Measurements from ENCODE around the gene SNAPC1.
"Not testable (repeated sequence)": the region's sequence is repeated elsewhere in the genome, so short reads cannot be mapped to it uniquely, and the experiment has no call there.

SNAPC1 gene

DNA sequence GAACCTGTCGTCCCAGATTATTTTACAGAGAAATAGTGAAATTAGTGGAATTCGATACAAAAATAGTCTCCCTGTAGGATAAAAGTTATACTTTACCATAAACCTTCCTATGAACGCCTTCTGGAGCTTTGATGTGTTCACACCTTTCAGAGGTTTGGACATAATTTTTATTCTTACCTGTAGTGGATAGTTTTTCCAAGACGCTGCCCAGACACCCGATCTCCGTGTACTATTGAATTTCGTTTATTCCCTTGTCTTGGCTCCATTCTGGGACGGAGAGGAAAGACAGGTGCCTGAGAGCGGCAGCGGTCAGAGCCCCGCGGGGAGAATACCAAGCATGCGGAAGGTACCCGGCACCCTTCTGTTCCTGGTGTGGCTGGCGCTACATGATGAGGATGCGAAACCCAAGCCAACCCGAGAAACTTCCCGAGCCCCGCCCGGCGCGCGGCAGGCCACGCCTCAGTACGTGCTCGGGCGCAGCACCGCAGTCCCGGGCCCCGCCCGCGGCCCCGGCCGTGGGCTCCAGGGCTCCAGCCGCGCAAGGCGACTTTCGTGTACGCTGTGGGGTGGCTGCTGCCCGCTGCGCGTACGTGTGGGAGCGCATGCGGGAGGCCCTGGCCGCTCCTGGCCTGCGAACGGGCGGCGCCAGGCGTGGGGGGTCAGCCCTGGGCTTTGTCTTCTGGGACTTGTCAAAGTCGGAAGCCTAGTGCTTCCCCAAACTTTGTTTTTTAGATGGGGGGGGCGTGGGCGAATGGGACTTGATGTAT, 11.3 kb upstream of the SNAPC1 start:
- peak; percentile 79 for DNase-seq (ENCODE audit: low spot score)

DNA sequence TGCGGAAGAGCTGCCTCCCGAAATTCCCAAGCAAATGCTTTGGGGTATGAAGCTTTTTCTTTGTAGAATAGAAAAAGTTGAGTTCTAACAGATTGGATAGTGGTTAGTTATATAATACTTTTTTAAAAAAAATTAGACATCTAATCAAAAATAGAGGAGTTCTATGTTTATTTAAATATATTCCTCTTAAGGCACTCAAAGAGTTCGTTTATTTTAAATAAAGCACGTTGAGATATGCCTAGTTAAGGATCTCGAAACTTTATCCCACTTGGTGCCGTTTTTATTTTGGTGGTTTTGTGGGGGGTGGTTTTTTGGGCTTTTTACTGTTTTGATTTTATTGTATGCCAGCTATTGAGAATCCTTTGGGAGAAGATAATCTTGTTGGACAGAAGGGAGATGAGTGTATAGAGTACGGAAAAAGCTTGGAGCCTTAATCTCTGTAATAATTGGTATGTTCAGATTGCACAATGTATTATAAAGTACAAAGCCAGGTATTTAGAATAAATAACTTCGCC, 10.7 kb upstream of the SNAPC1 start:
- DNase-seq (ENCODE audit: low spot score), result no peak

DNA sequence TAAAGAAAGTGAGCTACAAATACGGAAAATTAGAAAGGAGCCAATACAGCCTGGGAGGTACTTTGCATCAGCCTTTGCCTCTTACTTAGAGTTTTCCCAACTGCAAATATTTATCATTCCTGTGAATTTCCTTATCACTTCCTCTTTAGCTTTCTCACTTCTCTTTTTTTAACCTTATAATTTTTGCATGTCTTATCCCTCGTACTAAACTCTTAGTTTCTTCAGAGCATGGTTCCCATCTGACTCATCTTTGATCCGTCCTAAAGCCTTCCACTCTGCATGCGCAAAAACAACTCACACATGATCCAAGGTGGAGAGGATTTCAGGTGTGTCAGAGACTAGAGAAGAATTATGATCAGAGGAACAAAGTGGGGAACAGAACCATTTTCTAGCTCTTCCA, 9.6 kb upstream of the SNAPC1 start:
- peak; percentile 34 for DNase-seq (ENCODE audit: low spot score)

DNA sequence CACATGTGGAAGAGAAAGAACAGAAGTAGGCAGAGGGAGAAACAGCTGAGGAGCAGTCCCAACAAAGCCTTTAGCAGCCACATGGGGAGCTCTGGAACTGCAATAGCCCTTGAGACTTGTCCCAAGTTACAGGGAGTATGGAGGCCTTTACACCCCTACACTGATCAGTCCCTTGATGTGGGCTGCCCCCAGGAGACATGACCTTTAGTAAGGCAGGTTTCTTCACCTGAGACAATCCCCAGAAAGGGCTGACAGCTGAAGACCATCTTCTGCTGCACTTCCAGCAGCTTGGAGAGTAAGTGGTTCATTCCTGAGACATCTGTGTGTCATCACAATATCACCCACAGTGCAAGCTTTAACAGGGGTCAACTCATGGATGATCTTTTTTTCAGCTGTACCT, 8.6 kb upstream of the SNAPC1 start:
- DNase-seq (ENCODE audit: low spot score), result no peak

DNA sequence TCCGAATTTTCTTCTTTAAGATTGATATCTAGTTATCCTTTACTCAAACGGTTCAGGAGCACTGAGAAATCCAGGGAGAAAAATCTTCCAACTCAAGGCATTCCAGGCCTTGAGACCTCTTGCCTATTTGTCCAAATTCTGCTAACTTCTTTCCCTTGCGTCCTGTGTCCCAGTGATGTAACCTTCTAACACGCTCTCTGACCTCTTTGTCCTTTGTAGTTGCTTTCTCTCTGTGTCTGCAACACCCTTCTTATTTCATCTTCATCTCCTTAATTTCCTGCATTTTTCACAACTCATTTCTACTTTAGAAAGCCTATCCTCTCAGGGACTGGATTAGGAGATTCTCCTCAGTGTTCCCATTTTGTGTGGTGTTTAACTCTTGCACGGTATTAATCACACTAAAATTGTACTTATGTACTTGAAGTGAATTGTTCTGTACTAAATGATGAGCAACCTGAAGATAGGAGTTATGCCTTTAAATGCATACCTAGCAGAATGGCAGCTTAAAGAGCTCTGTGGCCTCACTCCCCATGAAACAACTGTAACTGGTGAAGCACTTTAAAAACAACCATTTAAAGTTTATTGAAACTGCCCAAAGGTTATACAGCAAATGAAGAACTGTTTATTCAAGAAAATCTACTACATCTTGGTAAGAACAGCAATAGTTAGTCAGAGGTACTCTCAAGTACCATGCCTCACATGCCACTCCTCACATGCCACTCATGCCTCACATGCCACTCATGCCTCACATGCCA, 7.4 kb upstream of the SNAPC1 start:
- no peak for DNase-seq (ENCODE audit: low spot score)

DNA sequence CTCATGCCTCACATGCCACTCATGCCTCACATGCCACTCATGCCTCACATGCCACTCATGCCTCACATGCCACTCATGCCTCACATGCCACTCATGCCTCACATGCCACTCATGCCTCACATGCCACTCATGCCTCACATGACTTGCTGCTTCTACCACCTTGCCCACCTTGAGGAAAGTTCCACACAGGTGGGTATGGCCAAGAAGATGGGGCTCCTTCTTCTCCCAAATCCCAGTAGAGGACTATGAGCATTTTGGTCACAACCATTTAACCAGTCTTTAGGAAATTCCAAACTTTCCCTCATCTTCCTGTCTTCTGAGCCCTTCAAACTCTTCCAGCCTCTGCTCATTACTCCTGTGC, 6.9 kb upstream of the SNAPC1 start:
- DNase-seq (ENCODE audit: low spot score), result not testable (repeated sequence)

DNA sequence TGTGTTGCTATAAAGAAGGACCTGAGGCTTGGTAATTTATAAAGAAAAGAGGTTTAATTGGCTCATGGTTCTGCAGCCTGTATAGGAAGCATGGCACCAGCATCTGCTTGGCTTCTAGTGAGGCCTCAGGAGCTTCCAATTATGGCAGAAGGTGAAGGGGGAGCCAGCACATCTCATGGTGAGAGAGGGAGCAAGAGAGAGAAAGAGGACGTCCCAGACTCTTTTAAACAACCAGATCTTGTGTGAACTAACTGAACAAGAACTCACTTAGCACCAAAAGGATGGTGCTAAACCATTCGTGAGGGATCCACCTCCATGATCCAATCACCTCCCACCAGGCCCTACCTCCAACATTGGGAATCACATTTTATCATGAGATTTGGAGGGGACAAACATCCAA, 6.1 kb upstream of the SNAPC1 start:
- DNase-seq (ENCODE audit: low spot score), result no peak

DNA sequence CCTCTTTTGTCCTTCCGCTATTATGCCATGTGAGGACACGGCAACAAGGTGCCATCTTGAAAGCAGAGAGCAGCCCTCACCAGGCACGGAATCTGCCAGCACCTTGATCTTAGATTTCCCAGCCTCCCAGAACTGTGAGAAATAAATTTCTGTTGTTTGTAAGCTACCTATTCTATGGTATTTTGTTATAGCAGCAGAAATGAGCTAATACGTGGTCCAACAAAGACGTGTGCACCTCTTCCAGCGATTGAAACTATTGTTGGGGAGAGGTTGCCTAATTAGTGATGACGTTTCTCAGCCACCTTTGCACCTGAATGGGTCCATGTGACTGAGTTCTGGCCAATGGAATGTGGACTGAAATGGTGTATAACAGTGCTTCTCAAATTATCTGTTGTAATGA, 2.3 kb upstream of the SNAPC1 start:
- no peak for DNase-seq (ENCODE audit: low spot score)

DNA sequence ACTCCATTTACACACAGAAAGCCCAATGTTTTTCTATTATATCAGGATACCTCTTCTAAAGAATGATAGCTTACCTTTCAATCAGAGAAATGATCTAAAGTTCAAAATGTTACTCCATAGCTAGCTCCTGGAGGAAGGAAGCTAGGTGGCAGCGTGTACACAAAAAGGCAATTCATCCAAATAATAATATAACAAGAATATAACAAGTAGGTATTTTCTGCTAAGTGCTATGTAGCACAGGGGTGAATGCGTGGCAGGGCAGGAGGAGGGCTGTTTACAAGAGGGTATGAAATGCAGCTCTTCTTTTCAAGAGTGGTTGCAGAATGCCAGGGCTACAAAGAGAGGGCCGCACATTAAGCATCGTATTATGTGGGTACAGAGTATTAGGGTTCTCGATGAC, 663 bp upstream of the SNAPC1 start:
- no peak for DNase-seq (ENCODE audit: low spot score)

DNA sequence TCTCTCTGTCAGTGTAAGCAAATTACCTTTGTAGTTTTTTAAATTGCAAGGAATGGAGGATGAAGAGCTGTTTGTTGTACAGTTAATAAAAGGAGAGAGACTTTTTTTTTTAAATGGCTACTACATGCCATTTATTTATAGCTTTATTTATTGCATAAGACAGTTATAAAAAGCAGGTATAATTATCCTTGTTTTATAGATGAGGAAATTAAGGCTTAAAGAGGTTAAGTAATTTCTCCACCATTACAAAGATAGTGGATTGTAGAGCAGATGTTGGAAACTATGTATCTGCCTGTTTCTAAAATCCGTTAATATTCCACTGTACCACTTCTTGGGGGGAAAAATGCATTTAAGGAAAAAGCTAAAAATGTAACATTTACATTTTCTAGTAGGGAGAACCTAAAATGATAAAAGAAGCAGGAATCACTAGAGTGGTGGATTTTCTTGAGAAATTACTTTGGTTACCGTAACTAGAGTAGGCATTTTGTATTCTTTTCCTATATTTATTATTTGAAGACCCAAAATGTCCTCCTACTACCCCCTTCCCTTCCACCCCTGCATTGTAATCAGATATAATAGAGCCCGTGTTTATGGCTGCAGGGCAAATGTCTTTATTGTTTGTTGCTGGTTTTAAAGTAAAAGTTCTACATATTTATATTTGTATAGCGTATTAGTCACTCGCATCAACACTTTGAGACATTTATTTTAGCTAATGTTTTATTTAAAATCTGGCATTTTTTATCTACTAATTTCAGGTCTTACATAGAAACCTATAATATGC, 2.3 kb downstream of the SNAPC1 start:
- DNase-seq (ENCODE audit: low spot score), result no peak

DNA sequence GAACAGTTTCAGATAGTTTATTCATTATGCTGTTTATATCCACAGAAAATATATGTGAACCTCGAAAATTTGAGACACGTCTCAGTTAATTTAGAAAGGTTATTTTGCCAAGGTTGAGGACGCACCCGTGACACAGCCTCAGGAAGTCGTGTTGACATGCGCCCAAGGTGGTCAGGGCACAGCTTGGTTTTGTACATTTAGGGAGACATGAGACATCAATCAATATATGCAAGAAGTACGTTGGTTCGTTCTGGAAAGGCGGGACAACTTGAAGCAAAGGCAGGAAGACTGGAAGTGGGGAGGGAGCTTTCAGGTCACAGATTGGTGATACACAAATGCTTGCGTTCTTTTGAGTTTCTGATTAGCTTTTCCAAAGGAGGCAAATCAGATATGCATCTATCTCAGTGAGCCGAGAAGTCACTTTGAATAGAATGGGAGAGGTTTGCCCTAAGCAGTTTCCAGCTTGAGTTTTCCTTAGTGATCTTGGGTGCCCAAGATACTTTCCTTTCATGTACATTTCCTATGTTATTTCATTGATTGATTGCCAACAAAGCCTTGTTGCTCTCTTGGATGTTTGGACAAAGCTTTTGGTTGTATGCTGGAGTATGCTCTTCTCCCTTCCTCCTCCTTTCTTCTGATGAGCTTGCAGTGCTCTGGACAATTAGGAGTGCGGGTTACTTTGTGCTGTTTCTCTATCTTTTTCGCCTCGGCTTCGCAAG, 3.2 kb downstream of the SNAPC1 start:
- no peak for DNase-seq (ENCODE audit: low spot score)

DNA sequence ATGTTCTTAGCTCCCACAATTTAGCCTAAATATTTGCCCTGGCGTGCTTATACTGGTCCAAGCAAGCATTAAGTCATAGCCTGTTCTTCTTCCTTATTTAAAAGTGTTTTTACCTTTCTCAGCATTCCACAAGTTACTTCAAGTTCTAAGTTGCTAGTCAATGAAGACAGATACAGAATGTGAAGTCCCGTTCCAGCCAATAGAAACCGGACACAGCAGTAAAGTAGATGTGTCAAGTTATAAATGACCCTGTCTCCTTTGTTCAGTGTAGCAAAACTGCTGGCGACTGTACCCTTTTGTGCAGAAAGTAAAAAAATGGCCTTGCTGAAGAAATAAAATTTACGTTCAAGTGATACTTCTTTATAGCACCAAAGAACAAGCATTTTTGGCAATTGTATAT, 3.9 kb downstream of the SNAPC1 start:
- no peak for DNase-seq (ENCODE audit: low spot score)

DNA sequence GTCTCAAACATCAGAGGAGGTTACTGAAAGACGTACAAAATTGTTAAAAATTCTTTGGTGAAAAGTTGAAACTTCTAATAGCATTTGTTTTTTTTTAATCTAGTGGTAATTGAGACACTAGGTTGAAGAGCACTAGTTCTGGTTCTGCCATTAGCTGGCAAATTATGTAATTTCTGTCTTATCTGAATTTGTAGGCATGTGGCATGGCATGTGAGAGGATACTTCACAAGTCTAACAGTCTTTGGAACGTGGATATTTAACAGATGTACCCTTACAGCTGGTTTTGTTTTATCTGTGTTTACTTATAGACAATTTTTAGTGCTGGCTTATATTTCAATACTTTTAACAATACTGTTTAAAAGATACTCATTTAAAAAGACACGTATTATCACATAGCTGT, 6.0 kb downstream of the SNAPC1 start:
- no peak for DNase-seq (ENCODE audit: low spot score)

DNA sequence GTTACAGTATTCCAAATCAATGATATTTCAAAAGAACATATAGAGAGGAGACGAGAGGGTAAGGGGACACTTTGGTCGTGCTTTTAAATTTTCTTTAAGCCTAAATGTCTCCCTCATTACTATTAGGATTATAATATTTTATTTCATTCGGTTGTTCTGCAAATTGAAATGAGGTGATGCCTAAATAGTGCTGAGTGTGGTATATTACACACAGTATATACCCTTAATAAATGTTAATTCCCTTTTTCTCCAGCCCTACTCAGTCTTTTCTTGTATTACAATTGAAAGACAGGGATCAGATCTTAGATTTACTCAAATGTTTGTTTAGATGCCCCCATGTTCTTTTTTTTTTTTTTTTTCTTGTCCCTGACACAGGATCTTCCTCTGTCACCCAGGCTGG, 7.7 kb downstream of the SNAPC1 start:
- no peak for DNase-seq (ENCODE audit: low spot score)

DNA sequence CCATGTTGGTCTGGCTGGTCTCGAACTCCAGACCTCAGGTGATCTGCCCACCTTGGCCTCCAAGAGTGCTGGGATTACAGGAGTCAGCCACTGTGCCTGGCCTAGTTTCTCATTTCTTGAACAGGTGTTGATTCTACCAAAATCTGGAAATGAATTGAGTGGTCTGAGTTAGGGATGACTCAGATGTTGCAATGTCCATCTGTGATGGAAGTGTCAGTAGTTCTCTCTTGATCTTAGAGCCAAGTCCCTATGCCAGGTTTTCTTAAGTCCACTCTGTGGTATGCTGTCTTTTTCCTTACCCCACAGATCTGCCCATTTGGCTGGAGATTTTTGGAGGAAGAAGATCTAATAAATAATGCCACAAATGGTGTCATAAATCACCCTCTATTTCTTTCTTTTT, 12.6 kb downstream of the SNAPC1 start:
- DNase-seq (ENCODE audit: low spot score), result no peak

DNA sequence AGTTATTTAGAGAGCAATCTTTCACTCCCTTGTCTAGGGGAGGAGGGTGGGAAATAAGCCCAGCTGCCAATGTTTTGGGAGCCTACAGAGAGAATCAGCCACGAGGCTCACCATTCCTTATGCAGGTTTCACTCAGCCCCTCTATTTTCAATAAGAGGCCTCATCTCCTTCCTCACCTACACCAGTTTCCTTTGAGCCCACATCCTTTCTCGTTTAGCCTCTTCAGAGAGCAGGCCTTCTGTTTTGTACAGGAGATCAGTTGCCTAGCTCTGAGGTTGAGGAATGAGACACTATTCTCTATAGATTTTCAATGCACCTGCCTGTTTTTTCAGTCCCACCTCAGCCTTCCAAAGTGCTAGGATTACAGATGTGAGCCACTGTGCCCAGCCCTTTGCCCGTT, 17.9 kb downstream of the SNAPC1 start:
- no peak for DNase-seq (ENCODE audit: low spot score)

DNA sequence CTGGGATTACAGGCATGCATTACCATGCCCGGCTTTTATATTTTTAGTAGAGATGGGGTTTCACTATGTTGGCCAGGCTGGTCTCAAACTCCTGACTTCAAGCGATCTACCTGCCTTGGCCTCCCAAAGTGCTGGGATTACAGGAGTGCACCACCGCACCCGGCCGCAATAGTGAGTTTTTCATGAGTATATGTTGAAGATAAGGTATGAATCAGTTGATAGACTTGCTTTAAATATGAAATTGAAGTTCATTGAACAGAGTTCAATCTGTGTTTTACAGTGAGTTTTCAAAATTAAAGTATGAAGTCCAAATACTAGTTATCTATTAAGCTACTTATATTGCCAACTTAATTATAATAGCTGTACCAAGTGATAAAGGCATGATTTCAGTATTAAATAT, 35.1 kb downstream of the SNAPC1 start:
- DNase-seq (ENCODE audit: low spot score), result no peak

DNA sequence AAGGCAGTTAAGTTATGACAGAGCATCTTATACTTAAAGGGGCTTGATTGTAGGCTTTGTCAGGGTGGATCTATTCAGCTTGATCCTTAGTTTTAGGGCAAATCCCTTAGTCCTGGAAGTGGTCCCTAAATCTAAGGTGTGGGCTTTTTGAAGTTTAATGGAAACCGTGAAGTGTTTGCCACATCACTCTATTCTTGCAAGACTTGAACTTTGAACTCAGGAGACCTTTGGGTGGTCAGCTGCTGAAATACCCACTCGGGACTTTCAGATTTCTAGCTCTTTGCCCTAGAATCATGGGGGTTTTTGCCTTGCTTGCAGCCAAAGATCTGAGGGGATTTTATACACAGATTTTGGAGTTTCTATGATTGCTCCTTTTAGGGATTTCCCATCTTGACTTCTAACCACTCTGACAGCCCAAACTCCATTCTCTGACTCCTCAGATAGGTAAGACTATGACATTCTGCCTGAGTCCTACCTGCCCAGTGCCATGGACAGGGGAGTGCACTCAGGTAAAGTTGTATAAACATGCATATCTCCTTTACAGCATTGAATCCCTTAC, 39.9 kb downstream of the SNAPC1 start:
- no peak for DNase-seq (ENCODE audit: low spot score)

DNA sequence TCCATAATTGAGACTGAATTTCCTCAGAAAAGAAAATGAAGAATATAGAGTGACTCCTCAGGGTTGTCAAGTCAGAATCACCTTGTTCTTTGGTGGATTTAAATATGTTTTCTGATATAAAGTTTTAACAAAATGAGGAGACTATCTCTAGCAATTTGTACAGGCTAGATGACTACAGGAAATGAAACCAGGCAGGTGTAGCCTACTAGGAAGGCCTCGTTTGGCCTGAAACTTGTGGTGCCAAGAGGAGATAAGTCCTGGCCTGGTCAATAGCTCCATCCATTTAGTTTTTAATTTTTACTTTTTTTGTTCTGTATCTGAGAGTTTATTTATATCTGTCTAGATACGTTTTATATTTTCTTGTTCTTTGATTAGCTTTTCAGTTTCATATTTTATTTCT, 41.5 kb downstream of the SNAPC1 start:
- no peak for DNase-seq (ENCODE audit: low spot score)

DNA sequence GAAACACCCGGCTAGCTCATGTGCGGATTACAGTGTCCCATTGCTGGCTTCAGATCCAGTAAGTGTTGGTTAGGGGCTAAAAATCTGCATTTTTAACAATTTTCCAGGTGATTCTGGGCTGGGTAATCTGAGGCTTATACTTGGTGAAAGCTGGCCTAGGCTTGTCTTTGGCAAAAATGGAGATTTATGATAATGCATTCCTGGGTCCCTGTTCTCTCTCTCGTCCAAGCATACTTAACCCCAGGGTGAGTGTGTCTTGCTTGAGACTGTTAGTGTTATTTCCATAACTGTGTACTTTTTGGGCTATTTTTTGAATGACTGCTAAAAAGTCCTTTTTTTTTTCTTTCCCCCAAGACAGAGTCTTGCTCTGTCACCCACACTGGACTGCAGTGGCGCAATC, 43.2 kb downstream of the SNAPC1 start:
- no peak for DNase-seq (ENCODE audit: low spot score)

DNA sequence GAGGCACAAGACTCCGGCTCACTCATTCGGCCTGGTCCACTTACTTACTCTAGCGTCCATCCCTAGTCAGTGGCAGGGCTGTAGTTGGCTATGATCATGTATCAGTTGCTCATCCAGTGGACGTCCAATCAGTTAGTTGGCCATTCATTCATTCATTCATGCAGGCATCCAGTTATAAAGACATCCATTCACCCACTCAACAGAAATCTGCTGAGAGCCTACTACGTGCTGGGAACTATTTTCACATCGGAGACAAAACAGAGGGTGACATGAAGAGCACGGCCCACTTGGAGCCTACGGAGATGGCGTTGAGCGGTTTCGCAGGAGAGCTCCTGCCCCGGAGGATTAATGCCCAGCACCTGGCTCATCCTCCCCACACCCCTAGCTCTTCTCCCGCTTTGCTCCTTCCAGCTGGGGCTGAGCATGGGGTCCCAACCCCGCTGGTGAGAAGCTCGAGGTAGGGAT, 49.7 kb downstream of the SNAPC1 start:
- no peak for DNase-seq (ENCODE audit: low spot score)

Data from NAMALWA (cell line).